ENCODE results near the gene KRTAP22-1. TPM values are rescaled to one million over a fixed set of nuclear protein-coding genes. Genes with fewer than 3 reads are reported as not detected.

KRTAP22-1 gene
- total RNA-seq, 6 experiments from 2014 or later: not detected

DNA sequence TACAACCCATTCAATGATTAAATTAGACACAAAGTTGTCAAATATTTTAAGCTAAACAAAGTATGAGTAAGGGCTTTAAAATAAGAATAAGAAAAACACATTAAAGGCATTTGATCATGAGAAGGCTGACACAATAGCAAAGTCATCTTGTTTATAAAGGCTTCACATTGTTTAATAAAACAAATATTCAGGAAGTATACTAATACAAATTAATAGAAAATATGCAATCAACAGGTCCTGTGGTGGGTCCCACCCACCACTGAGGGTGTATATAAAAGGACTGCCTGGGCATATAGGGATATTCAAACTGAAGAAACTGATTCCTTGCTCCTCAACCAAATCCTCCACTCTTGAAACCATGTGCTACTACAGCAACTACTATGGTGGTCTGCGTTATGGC, 34.0 kb downstream of the KRTAP22-1 start, which contains the start of gene KRTAP20-2:
Gene KRTAP20-2, plus strand, starts transcription at position 301 of the 400 bp plus-strand sequence. Its CDS starts 58 bp downstream, at position 359.
- H3K27ac Mint-ChIP-seq: no peak within 1 kb of the TSS
- H3K27me3 Mint-ChIP-seq (ENCODE audit: insufficient read depth): peaks cover 1% of the 10 kb centered on the region; the same call in 1 of the 2 replicates
- TF ChIP-seq, protein P1, sequence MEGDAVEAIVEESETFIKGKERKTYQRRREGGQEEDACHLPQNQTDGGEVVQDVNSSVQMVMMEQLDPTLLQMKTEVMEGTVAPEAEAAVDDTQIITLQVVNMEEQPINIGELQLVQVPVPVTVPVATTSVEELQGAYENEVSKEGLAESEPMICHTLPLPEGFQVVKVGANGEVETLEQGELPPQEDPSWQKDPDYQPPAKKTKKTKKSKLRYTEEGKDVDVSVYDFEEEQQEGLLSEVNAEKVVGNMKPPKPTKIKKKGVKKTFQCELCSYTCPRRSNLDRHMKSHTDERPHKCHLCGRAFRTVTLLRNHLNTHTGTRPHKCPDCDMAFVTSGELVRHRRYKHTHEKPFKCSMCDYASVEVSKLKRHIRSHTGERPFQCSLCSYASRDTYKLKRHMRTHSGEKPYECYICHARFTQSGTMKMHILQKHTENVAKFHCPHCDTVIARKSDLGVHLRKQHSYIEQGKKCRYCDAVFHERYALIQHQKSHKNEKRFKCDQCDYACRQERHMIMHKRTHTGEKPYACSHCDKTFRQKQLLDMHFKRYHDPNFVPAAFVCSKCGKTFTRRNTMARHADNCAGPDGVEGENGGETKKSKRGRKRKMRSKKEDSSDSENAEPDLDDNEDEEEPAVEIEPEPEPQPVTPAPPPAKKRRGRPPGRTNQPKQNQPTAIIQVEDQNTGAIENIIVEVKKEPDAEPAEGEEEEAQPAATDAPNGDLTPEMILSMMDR (IDR thresholded peaks at IDR 0.05): no peak
- H3K36me3 Mint-ChIP-seq (ENCODE audit: low read depth): peaks cover 8% of the 10 kb centered on the region; the same call in 1 of the 2 replicates
- no peaks in the 10 kb centered on the region for H3K4me1 Mint-ChIP-seq (ENCODE audit: low read depth)
- peaks cover 61% of the 10 kb centered on the region for H3K9me3 Mint-ChIP-seq
- DNase-seq: no peak
- no peak within 1 kb of the TSS for H3K4me3 Mint-ChIP-seq

DNA sequence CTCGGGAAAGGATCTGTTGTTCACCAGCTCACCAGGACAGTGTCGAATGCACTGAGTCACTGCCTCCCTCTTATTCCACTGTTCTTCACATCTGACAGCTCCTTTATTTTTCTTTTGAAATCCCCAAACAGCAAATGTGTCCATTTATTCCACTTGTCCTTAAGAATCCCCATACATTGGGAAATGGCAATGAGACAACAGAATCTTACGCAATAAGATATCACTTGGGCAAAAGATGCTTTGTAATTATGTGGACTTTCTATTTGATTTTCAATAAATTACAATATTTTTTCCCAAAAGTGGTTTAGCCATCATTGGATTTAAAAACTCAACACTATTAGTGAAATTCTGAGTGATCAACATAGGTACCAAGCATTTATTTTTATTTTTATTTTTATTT, 37.8 kb downstream of the KRTAP22-1 start:
- TF ChIP-seq, protein P1 (IDR thresholded peaks at IDR 0.05): no peak
- DNase-seq: no peak
- Mint-ChIP-seq H3K27me3 (ENCODE audit: insufficient read depth) (no peaks in the 10 kb centered on the region), H3K27ac (no peak overlapping the region), H3K4me3 (no peak overlapping the region), H3K9me3 (peaks cover 53% of the 10 kb centered on the region), H3K36me3 (ENCODE audit: low read depth) (no peaks in the 10 kb centered on the region), H3K4me1 (ENCODE audit: low read depth) (no peaks in the 10 kb centered on the region)

DNA sequence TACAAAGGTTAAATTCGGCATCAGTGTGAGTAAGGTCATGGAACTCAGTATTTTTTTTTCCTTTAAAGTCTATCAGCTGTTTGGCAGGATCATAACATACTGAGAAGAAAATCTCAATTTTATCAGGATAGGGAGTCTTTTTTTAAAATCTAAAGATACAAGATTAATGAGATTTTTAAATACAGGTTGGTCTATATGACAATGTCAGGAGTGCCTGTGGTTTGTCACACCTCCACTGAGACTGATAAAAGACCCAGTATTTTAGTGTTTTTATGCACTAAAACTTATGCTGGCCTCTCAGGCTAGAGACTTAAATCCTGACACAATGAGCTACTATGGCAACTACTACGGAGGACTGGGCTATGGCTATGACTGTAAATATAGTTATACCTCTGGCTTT, 41.7 kb downstream of the KRTAP22-1 start, which contains the start of gene KRTAP20-3:
Gene KRTAP20-3, plus strand, starts transcription at position 301 of the 400 bp plus-strand sequence.
- H3K36me3 Mint-ChIP-seq (ENCODE audit: low read depth): no peaks in the 10 kb centered on the region
- H3K9me3 Mint-ChIP-seq: peaks cover 70% of the 10 kb centered on the region
- no peak within 1 kb of the TSS for H3K27ac Mint-ChIP-seq
- DNase-seq: no peak
- H3K4me1 Mint-ChIP-seq (ENCODE audit: low read depth): no peaks in the 10 kb centered on the region
- H3K4me3 Mint-ChIP-seq: no peak within 1 kb of the TSS
- H3K27me3 Mint-ChIP-seq (ENCODE audit: insufficient read depth): no peaks in the 10 kb centered on the region; the same call in 1 of the 2 replicates
- TF ChIP-seq, protein P1 (IDR thresholded peaks at IDR 0.05): no peak

DNA sequence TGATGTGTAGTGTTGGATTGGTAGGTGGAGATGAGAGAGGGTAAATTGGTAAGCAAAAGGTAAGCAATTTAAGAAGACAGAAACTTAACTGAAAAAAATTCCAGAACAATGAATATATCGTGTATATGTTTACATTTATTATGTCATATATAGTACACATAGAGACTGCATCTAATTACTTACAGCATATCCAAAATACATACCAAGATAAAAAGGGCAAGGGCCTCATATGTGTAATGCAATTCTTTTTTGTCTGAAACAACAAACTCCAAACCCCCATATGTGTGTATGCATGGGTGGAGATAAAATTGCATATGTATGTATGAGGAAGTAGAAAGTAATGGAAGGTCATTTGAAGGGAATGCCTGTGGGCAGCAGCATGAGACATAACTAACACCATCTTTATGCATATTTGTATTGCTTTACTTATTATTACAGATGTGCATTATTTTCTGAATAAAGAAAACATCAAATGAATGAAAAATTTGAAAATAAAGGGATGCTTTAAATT, 46.1 kb downstream of the KRTAP22-1 start:
- Mint-ChIP-seq H3K9me3 (peaks cover 74% of the 10 kb centered on the region), H3K4me1 (ENCODE audit: low read depth) (no peaks in the 10 kb centered on the region), H3K4me3 (no peak overlapping the region), H3K27me3 (ENCODE audit: insufficient read depth) (no peaks in the 10 kb centered on the region; the same call in 1 of the 2 replicates), H3K27ac (no peak overlapping the region), H3K36me3 (ENCODE audit: low read depth) (no peaks in the 10 kb centered on the region; the same call in 1 of the 2 replicates)
- no peak for DNase-seq
- TF ChIP-seq, protein P1 (IDR thresholded peaks at IDR 0.05): no peak

Other genes starting within 250 kb of the KRTAP22-1 start
- not detected for gene KRTAP13-2, start 228.8 kb upstream of the KRTAP22-1 start, total RNA-seq (2021; fragmentation: NEBNext Ultra II Directional; extraction: Animal tissue kit (Norgen Biotek cat#: 25700))
- gene KRTAP13-1, start 205.1 kb upstream of the KRTAP22-1 start, total RNA-seq (2021; fragmentation: NEBNext Ultra II Directional; extraction: Animal tissue kit (Norgen Biotek cat#: 25700)): not detected
- not detected for gene KRTAP13-3, start 175.2 kb upstream of the KRTAP22-1 start, total RNA-seq (2021; fragmentation: NEBNext Ultra II Directional; extraction: Animal tissue kit (Norgen Biotek cat#: 25700))
- gene KRTAP13-4, start 170.9 kb upstream of the KRTAP22-1 start, total RNA-seq (2021; fragmentation: NEBNext Ultra II Directional; extraction: Animal tissue kit (Norgen Biotek cat#: 25700)): not detected
- gene KRTAP15-1, start 160.8 kb upstream of the KRTAP22-1 start, total RNA-seq (2021; fragmentation: NEBNext Ultra II Directional; extraction: Animal tissue kit (Norgen Biotek cat#: 25700)): not detected
- not detected for gene KRTAP19-1, start 120.7 kb upstream of the KRTAP22-1 start, total RNA-seq (2021; fragmentation: NEBNext Ultra II Directional; extraction: Animal tissue kit (Norgen Biotek cat#: 25700))
- gene KRTAP19-2, start 113.7 kb upstream of the KRTAP22-1 start, total RNA-seq (2021; fragmentation: NEBNext Ultra II Directional; extraction: Animal tissue kit (Norgen Biotek cat#: 25700)): not detected
- not detected for gene KRTAP19-3, start 109.1 kb upstream of the KRTAP22-1 start, total RNA-seq (2021; fragmentation: NEBNext Ultra II Directional; extraction: Animal tissue kit (Norgen Biotek cat#: 25700))
- gene KRTAP19-4, start 103.9 kb upstream of the KRTAP22-1 start, total RNA-seq (2021; fragmentation: NEBNext Ultra II Directional; extraction: Animal tissue kit (Norgen Biotek cat#: 25700)): not detected
- not detected for gene KRTAP19-5, start 98.9 kb upstream of the KRTAP22-1 start, total RNA-seq (2021; fragmentation: NEBNext Ultra II Directional; extraction: Animal tissue kit (Norgen Biotek cat#: 25700))
- not detected for gene KRTAP19-6, start 59.2 kb upstream of the KRTAP22-1 start, total RNA-seq (2021; fragmentation: NEBNext Ultra II Directional; extraction: Animal tissue kit (Norgen Biotek cat#: 25700))
- gene KRTAP19-7, start 39.8 kb upstream of the KRTAP22-1 start, total RNA-seq (2021; fragmentation: NEBNext Ultra II Directional; extraction: Animal tissue kit (Norgen Biotek cat#: 25700)): not detected
- gene KRTAP22-2, start 10.7 kb upstream of the KRTAP22-1 start, total RNA-seq (2021; fragmentation: NEBNext Ultra II Directional; extraction: Animal tissue kit (Norgen Biotek cat#: 25700)): not detected
- gene KRTAP6-3, start 8.6 kb upstream of the KRTAP22-1 start, total RNA-seq (2021; fragmentation: NEBNext Ultra II Directional; extraction: Animal tissue kit (Norgen Biotek cat#: 25700)): not detected
- not detected for gene KRTAP6-2, start 2.2 kb upstream of the KRTAP22-1 start, total RNA-seq (2021; fragmentation: NEBNext Ultra II Directional; extraction: Animal tissue kit (Norgen Biotek cat#: 25700))
- gene KRTAP6-1, start 12.8 kb downstream of the KRTAP22-1 start, total RNA-seq (2021; fragmentation: NEBNext Ultra II Directional; extraction: Animal tissue kit (Norgen Biotek cat#: 25700)): not detected
- gene KRTAP20-1, start 15.3 kb downstream of the KRTAP22-1 start, total RNA-seq (2021; fragmentation: NEBNext Ultra II Directional; extraction: Animal tissue kit (Norgen Biotek cat#: 25700)): not detected
- gene KRTAP20-4, start 19.5 kb downstream of the KRTAP22-1 start, total RNA-seq (2021; fragmentation: NEBNext Ultra II Directional; extraction: Animal tissue kit (Norgen Biotek cat#: 25700)): not detected
- not detected for gene KRTAP20-2, start 34.1 kb downstream of the KRTAP22-1 start, total RNA-seq (2021; fragmentation: NEBNext Ultra II Directional; extraction: Animal tissue kit (Norgen Biotek cat#: 25700))
- not detected for gene KRTAP20-3, start 41.8 kb downstream of the KRTAP22-1 start, total RNA-seq (2021; fragmentation: NEBNext Ultra II Directional; extraction: Animal tissue kit (Norgen Biotek cat#: 25700))
- gene KRTAP21-3, start 117.7 kb downstream of the KRTAP22-1 start, total RNA-seq (2021; fragmentation: NEBNext Ultra II Directional; extraction: Animal tissue kit (Norgen Biotek cat#: 25700)): not detected
- gene KRTAP21-2, start 146.2 kb downstream of the KRTAP22-1 start, total RNA-seq (2021; fragmentation: NEBNext Ultra II Directional; extraction: Animal tissue kit (Norgen Biotek cat#: 25700)): not detected
- gene KRTAP21-1, start 154.3 kb downstream of the KRTAP22-1 start, total RNA-seq (2021; fragmentation: NEBNext Ultra II Directional; extraction: Animal tissue kit (Norgen Biotek cat#: 25700)): not detected
- gene KRTAP8-1, start 212.2 kb downstream of the KRTAP22-1 start, total RNA-seq (2021; fragmentation: NEBNext Ultra II Directional; extraction: Animal tissue kit (Norgen Biotek cat#: 25700)): not detected
- gene KRTAP7-1, start 228.7 kb downstream of the KRTAP22-1 start, total RNA-seq (2021; fragmentation: NEBNext Ultra II Directional; extraction: Animal tissue kit (Norgen Biotek cat#: 25700)): not detected

All from HFFc6 (cell line).